Right renal cortex interstitium (tissue), 3 donors: ENCODE data around the gene STAT2. TPM values are rescaled to one million over a fixed set of nuclear protein-coding genes. Genes with fewer than 3 reads are reported as not detected.
A peak's percentile ranks its signal among the peaks of the same experiment; 100 is the strongest.
"Not testable (repeated sequence)": the region's sequence is repeated elsewhere in the genome, so short reads cannot be mapped to it uniquely, and the experiment has no call there.

Experiments used
- DNase-seq, 3 donors: peaks; one replicate each; pipeline ENCODE4 v3.0.0-alpha.2; 2013; ENCODE audit warnings: low read depth in 3 of 3, low spot score in 2 of 3
- polyA plus RNA-seq, 3 donors: library from polyadenylated mRNA; unstranded; fragments of 120-200 nt; gene quantifications; one replicate each; pipeline ENCODE4 v1.2.1, GENCODE V29; 2013; ENCODE audit not compliant: insufficient read length in 3 of 3

STAT2 gene
- 10 to 100 TPM; 78.6 to 87.0 (median 85.2) TPM for polyA plus RNA-seq

- peak; percentile 98 to 100 (median 99) for DNase-seq
These were observed at the start of gene STAT2 for GRCh38 chr12:56359851-56360767. TSS of gene STAT2 (minus strand) at chr12:56360107. CDS start at chr12:56356571, 3,536 bp downstream.

- DNase-seq = no peak
These were observed 49.0 kb upstream of the STAT2 start for GRCh38 chr12:56408799-56409417.

- not testable (repeated sequence) for DNase-seq
These were observed 44.3 kb upstream of the STAT2 start for GRCh38 chr12:56404227-56404626.

GRCh38 chr12:56401612-56402011 is 41.7 kb upstream of the STAT2 start:
- not testable (repeated sequence) for DNase-seq

- not testable (repeated sequence) for DNase-seq
These were observed 41.2 kb upstream of the STAT2 start for GRCh38 chr12:56401125-56401524.

GRCh38 chr12:56399466-56399865 is 39.6 kb upstream of the STAT2 start:
- DNase-seq = not testable (repeated sequence)

- DNase-seq = no peak
These were observed 38.4 kb upstream of the STAT2 start for GRCh38 chr12:56398324-56398723.

- DNase-seq = no peak
These were observed 32.4 kb upstream of the STAT2 start for GRCh38 chr12:56392331-56392730.

- DNase-seq = no peak
These were observed 31.8 kb upstream of the STAT2 start for GRCh38 chr12:56391721-56392120.

- peak in 1 of 3 donors; percentile 30 for DNase-seq
These were observed 29.5 kb upstream of the STAT2 start for GRCh38 chr12:56389412-56389811.

- peak in 1 of 3 donors; percentile 30 for DNase-seq
These were observed 27.3 kb upstream of the STAT2 start for GRCh38 chr12:56387152-56387736.

GRCh38 chr12:56385873-56386272 is 26.0 kb upstream of the STAT2 start:
- no peak for DNase-seq

GRCh38 chr12:56382611-56383010 is 22.7 kb upstream of the STAT2 start:
- no peak for DNase-seq

- DNase-seq = no peak
These were observed 18.0 kb upstream of the STAT2 start for GRCh38 chr12:56377989-56378316.

- no peak for DNase-seq
These were observed 17.5 kb upstream of the STAT2 start for GRCh38 chr12:56377310-56377988.

- no peak for DNase-seq
These were observed 15.9 kb upstream of the STAT2 start for GRCh38 chr12:56375598-56376434.

GRCh38 chr12:56374726-56375597 is 15.1 kb upstream of the STAT2 start:
- no peak for DNase-seq

- no peak for DNase-seq
These were observed 13.6 kb upstream of the STAT2 start for GRCh38 chr12:56373515-56373914.

- DNase-seq = no peak
These were observed 7.0 kb upstream of the STAT2 start for GRCh38 chr12:56366948-56367347.
